NCI-H1048 (cell line): ENCODE data around the gene MYO3B.
"Not testable (repeated sequence)": the region's sequence is repeated elsewhere in the genome, so short reads cannot be mapped to it uniquely, and the experiment has no call there.

ENCODE experiments used
- DNase-seq: peaks from one replicate; lab custom pipeline; 2025; lab: John Stamatoyannopoulos, UW

The MYO3B gene

GRCh38 chr2:170509452-170510193, 331.7 kb downstream of the MYO3B start:
- DNase-seq, result no peak

- DNase-seq, result no peak
Measured at GRCh38 chr2:170512266-170512665, 334.3 kb downstream of the MYO3B start.

GRCh38 chr2:170514140-170514539, 336.2 kb downstream of the MYO3B start:
- no peak for DNase-seq

- DNase-seq, result no peak
Measured at GRCh38 chr2:170517538-170517937, 339.6 kb downstream of the MYO3B start.

- DNase-seq, result no peak
Measured at GRCh38 chr2:170518911-170519310, 341.0 kb downstream of the MYO3B start.

GRCh38 chr2:170521299-170521698, 343.4 kb downstream of the MYO3B start:
- no peak for DNase-seq

- DNase-seq, result no peak
Measured at GRCh38 chr2:170523506-170523905, 345.6 kb downstream of the MYO3B start.

- no peak for DNase-seq
Measured at GRCh38 chr2:170524828-170525565, 347.1 kb downstream of the MYO3B start.

- no peak for DNase-seq
Measured at GRCh38 chr2:170525566-170525900, 347.6 kb downstream of the MYO3B start.

- DNase-seq, result peak; percentile 83
Measured at GRCh38 chr2:170530284-170530745, 352.4 kb downstream of the MYO3B start.

- no peak for DNase-seq
Measured at GRCh38 chr2:170530803-170531564, 353.0 kb downstream of the MYO3B start.

- DNase-seq, result no peak
Measured at GRCh38 chr2:170531876-170532275, 353.9 kb downstream of the MYO3B start.

- DNase-seq, result no peak
Measured at GRCh38 chr2:170533156-170533555, 355.2 kb downstream of the MYO3B start.

GRCh38 chr2:170535552-170535951, 357.6 kb downstream of the MYO3B start:
- no peak for DNase-seq

GRCh38 chr2:170544817-170545216, 366.9 kb downstream of the MYO3B start:
- DNase-seq, result no peak

GRCh38 chr2:170548304-170548703, 370.4 kb downstream of the MYO3B start:
- DNase-seq, result no peak

GRCh38 chr2:170550501-170550900, 372.6 kb downstream of the MYO3B start:
- DNase-seq, result no peak

GRCh38 chr2:170551899-170552298, 374.0 kb downstream of the MYO3B start:
- not testable (repeated sequence) for DNase-seq

- no peak for DNase-seq
Measured at GRCh38 chr2:170553748-170554147, 375.8 kb downstream of the MYO3B start.

- no peak for DNase-seq
Measured at GRCh38 chr2:170554278-170554955, 376.5 kb downstream of the MYO3B start.

GRCh38 chr2:170562928-170563327, 385.0 kb downstream of the MYO3B start:
- DNase-seq, result no peak

GRCh38 chr2:170563401-170563800, 385.5 kb downstream of the MYO3B start:
- DNase-seq, result no peak
